Measurements from ENCODE around the gene RFX5. TPM values are rescaled to one million over a fixed set of nuclear protein-coding genes. Genes with fewer than 3 reads are reported as not detected.

RFX5 gene
- total and polyA plus RNA-seq, 7 donors = 4.7 to 38.7 (median 17.7) TPM

DNA sequence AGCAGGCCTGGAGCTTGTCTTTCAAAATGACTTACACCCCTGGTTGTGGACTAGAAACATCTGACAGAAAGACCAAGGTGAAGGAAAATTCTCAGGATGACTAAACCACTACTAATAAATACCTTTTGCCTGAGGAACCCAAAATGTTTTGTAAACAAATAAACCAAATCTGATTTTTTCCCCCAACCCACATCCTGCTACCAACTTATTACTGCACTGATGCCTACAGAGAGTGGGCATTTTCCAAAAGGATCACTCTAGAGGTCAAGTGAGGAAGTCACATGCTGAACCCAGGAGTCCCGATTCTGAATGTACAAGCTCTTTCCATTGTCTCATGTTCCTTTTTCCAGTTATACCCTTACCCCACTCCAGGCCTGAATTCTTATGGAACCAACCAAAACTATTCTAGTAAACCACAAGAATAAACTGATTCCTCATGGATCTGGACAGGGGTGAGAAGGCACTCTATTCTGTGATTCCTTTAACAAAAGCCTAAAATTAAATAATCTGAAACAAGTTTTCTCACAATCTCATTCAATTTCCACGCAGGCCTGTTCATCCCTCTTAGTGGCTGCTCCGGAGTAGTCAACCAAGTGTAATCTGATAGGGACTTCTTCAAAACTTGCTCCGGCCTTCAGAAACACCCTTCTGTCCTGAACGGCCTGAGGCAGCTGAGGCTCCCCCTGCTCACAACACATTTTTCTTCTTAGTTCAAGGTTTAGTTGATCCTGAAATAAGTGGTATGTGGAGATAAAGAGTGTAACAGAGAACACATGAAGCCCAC is 21.2 kb downstream of the RFX5 start:
- Histone ChIP-seq H3K9me3 (no peaks in the 10 kb centered on the region), H3K4me1 (peaks cover 25% of the 10 kb centered on the region), H3K36me3 (ENCODE audit: insufficient read depth in 1 of 2, low read depth in 1 of 2) (peaks cover 16 to 47% of the 10 kb centered on the region in 2 donors), H3K27ac (peak overlapping the region; percentile 96), H3K4me3 (peak overlapping the region; percentile 92), H3K27me3 (ENCODE audit: insufficient read depth in 3 of 3, low read length in 2 of 3) (no peaks in the 10 kb centered on the region)
- ATAC-seq (peak in 1 of 4 donors; percentile 46), DNase-seq (no peak)
- TF ChIP-seq, protein P1, sequence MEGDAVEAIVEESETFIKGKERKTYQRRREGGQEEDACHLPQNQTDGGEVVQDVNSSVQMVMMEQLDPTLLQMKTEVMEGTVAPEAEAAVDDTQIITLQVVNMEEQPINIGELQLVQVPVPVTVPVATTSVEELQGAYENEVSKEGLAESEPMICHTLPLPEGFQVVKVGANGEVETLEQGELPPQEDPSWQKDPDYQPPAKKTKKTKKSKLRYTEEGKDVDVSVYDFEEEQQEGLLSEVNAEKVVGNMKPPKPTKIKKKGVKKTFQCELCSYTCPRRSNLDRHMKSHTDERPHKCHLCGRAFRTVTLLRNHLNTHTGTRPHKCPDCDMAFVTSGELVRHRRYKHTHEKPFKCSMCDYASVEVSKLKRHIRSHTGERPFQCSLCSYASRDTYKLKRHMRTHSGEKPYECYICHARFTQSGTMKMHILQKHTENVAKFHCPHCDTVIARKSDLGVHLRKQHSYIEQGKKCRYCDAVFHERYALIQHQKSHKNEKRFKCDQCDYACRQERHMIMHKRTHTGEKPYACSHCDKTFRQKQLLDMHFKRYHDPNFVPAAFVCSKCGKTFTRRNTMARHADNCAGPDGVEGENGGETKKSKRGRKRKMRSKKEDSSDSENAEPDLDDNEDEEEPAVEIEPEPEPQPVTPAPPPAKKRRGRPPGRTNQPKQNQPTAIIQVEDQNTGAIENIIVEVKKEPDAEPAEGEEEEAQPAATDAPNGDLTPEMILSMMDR (IDR thresholded peaks at IDR 0.05) = no peak
- intact Hi-C loops (cut with DNase I) = loop anchor here (2.0 to 5.0 kb wide), 2 partner anchors 13 to 44 kb away; partner anchors contain the start of gene ZNF687 (in 1 of the 2)
- WGBS, 3 donors = 9 to 21% (median 11%) methylated on average over 5 of the region's 5 CpGs

GRCh38 chr1:151325231-151325630 is 21.8 kb downstream of the RFX5 start:
- H3K27me3 ChIP-seq (ENCODE audit: insufficient read depth in 3 of 3, low read length in 2 of 3) = no peaks in the 10 kb centered on the region
- H3K4me3 ChIP-seq = peak overlapping the region; percentile 92
- ATAC-seq = no peak
- intact Hi-C loops (cut with DNase I) = loop anchor here in 1 of 2 donors (5.0 kb wide), 1 partner anchor 43 kb away; the partner anchor contains the start of gene ZNF687
- WGBS, 3 donors = 79 to 85% (median 81%) methylated on average over 7 of the region's 7 CpGs
- H3K27ac ChIP-seq = peak overlapping the region; percentile 96
- peaks cover 28% of the 10 kb centered on the region for H3K4me1 ChIP-seq
- DNase-seq = no peak
- H3K36me3 ChIP-seq (ENCODE audit: insufficient read depth in 1 of 2, low read depth in 1 of 2) = peaks cover 20 to 53% of the 10 kb centered on the region in 2 donors
- TF ChIP-seq, protein P1 (IDR thresholded peaks at IDR 0.05) = no peak
- H3K9me3 ChIP-seq = no peaks in the 10 kb centered on the region

- no peaks in the 10 kb centered on the region for H3K27me3 ChIP-seq (ENCODE audit: insufficient read depth in 3 of 3, low read length in 2 of 3)
- DNase-seq (no peak), ATAC-seq (no peak)
- 74 to 83% (median 80%) methylated on average over 4 of the region's 4 CpGs for WGBS, 3 donors
- peaks cover 20 to 60% of the 10 kb centered on the region in 2 donors for H3K36me3 ChIP-seq (ENCODE audit: insufficient read depth in 1 of 2, low read depth in 1 of 2)
- intact Hi-C loops (cut with DNase I) = no loop called here
- peaks cover 35% of the 10 kb centered on the region for H3K4me1 ChIP-seq
- H3K27ac ChIP-seq = peak overlapping the region; percentile 9
- TF ChIP-seq, protein P1 (IDR thresholded peaks at IDR 0.05) = no peak
- H3K4me3 ChIP-seq = no peak overlapping the region
- no peaks in the 10 kb centered on the region for H3K9me3 ChIP-seq
Observed at GRCh38 chr1:151324390-151324930, 22.6 kb downstream of the RFX5 start.

GRCh38 chr1:151318975-151319374 is 28.1 kb downstream of the RFX5 start:
- Histone ChIP-seq H3K9me3 (no peaks in the 10 kb centered on the region), H3K27ac (no peak overlapping the region), H3K4me3 (no peak overlapping the region), H3K36me3 (ENCODE audit: insufficient read depth in 1 of 2, low read depth in 1 of 2) (peaks cover 17 to 85% of the 10 kb centered on the region in 2 donors), H3K27me3 (ENCODE audit: insufficient read depth in 3 of 3, low read length in 2 of 3) (no peaks in the 10 kb centered on the region), H3K4me1 (peaks cover 20% of the 10 kb centered on the region)
- intact Hi-C loops (cut with DNase I) = no loop called here
- DNase-seq = no peak
- no peak for ATAC-seq
- 53 to 65% (median 62%) methylated on average over 3 of the region's 3 CpGs for WGBS, 3 donors
- TF ChIP-seq, protein P1 (IDR thresholded peaks at IDR 0.05) = no peak

Data from psoas muscle (tissue), 8 donors.